Fibroblast of lung (primary cell): ENCODE results near the gene PDCD4. TPM values are rescaled to one million over a fixed set of nuclear protein-coding genes. Genes with fewer than 3 reads are reported as not detected.

Experiments
- DNase-seq, 2 donors: peaks; one replicate each; pipeline versions ENCODE4 v3.0.0 to v3.0.0-alpha.2; 2010; ENCODE audit warnings: low read depth in 2 of 2
- H2AFZ ChIP-seq: 2 replicates; pipeline ENCODE4 v1.5.1; 2012; ENCODE audit warnings: low read length, control low read depth, inconsistent platforms
- H3K27ac ChIP-seq: 2 replicates; pipeline ENCODE4 v1.5.1; 2011; ENCODE audit warnings: low read length, control low read depth; ENCODE audit not compliant: insufficient read depth
- H3K27me3 ChIP-seq: 2 replicates; pipeline ENCODE4 v1.5.1; 2011; ENCODE audit warnings: mild to moderate bottlenecking, low read length; ENCODE audit not compliant: control insufficient read depth, insufficient read depth
- H3K36me3 ChIP-seq: 2 replicates; pipeline ENCODE4 v1.5.1; 2011; ENCODE audit warnings: low read length; ENCODE audit not compliant: control insufficient read depth, insufficient read depth
- H3K4me1 ChIP-seq: 2 replicates; pipeline ENCODE4 v1.5.1; 2011; ENCODE audit warnings: low read length; ENCODE audit not compliant: control insufficient read depth, insufficient read depth; ENCODE audit errors: extremely low read depth
- H3K4me2 ChIP-seq: 2 replicates; pipeline ENCODE4 v1.5.1; 2011; ENCODE audit warnings: low read length, control low read depth; ENCODE audit not compliant: insufficient read depth; ENCODE audit errors: extremely low read depth
- H3K4me3 ChIP-seq, 4 experiments: fragments of 200-600 bp in 1 of 4; sonication (generic) in 1 of 4; replicated peaks in 1 of 4; 2 replicates each; pipeline ENCODE4 v1.5.1; 2011 to 2016; ENCODE audit warnings: low read length in 4 of 4, low read depth in 3 of 4, mild to moderate bottlenecking in 3 of 4, control low read depth in 2 of 4, inconsistent platforms in 1 of 4, mixed read lengths in 1 of 4; ENCODE audit not compliant: insufficient read depth in 1 of 4; ENCODE audit errors: control extremely low read depth in 1 of 4
- H3K79me2 ChIP-seq: 2 replicates; pipeline ENCODE4 v1.5.1; 2012; ENCODE audit warnings: mild to moderate bottlenecking, low read length, inconsistent platforms; ENCODE audit not compliant: control insufficient read depth, insufficient read depth
- H3K9ac ChIP-seq: 2 replicates; pipeline ENCODE4 v1.5.1; 2011; ENCODE audit warnings: mild to moderate bottlenecking, low read length, control low read depth; ENCODE audit not compliant: insufficient read depth
- H3K9me3 ChIP-seq: 2 replicates; pipeline ENCODE4 v1.5.1; 2012; ENCODE audit warnings: low read depth, low read length; ENCODE audit not compliant: control insufficient read depth, insufficient read depth
- H4K20me1 ChIP-seq: 2 replicates; pipeline ENCODE4 v1.5.1; 2011; ENCODE audit warnings: low read length; ENCODE audit not compliant: control insufficient read depth, insufficient read depth; ENCODE audit errors: extremely low read depth
- EZH2 ChIP-seq: IDR thresholded peaks from 2 replicates; pipeline ENCODE4 v1.5.1; 2012; ENCODE audit warnings: low read length, control low read depth, mild to moderate bottlenecking; ENCODE audit errors: missing control alignments
- polyA plus RNA-seq, 2 donors: library from polyadenylated mRNA; depleted of rRNA in 1 of 2; stranded (reverse) in 1 of 2; unstranded in 1 of 2; fragments of >200 nt; gene quantifications; 2 replicates each; pipeline ENCODE4 v1.2.1, GENCODE V29; 2011 to 2012; ENCODE audit warnings: missing spikeins in 1 of 2
- total RNA-seq: library from RNA; depleted of rRNA; stranded (reverse); fragments of >200 nt; gene quantifications from 2 replicates; pipeline ENCODE4 v1.2.1, GENCODE V29; 2014
- TF ChIP-seq, protein P1 (sequence below), 2 donors: IDR thresholded peaks in 1 of 2; conservative IDR thresholded peaks in 1 of 2; 1 replicate in 1 of 2; 2 replicates in 1 of 2; pipeline ENCODE4 v1.5.1; 2011 to 2012; ENCODE audit warnings: low read length in 2 of 2, control low read depth in 1 of 2, inconsistent platforms in 1 of 2, low read depth in 1 of 2, mild to moderate bottlenecking in 1 of 2

Gene PDCD4
- total and polyA plus RNA-seq, 2 donors (not counting 1 experiment from before 2014, with no cell fraction given) = 54.6 to 83.7 TPM

DNA sequence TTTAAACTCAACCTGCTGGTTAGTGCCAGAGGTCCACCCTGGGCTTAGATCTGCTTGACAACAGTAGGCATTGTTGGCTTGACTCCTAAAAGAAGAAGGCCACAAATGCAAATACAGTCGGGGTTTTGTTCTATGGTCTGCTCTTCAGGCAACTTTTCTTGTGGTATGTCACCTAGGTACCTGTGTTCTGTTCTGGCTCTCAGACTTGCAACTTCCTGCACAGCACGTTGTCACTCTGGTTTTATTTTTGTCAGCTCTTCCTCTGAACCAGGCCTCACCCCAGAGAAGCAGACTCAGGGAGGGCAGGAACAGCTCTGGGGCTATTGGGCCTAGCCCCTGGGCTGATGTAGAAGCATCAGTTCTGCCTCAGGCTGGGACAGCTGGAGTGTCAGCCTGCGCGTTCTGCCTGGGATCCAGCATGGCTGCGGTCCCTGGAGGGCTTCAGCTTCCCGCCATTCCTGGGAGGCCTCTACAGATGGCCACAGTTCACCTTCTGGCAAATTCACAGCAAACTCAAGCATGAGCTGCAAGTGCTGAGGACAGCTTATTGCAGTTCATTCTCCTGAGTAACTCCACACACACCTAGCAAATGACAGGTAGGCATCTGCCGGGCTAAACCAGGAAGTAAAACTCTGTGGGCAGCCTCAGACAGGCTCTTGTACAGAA lies 11.0 kb upstream of the PDCD4 start:
- Histone ChIP-seq H3K4me3 (no peak overlapping the region), H3K4me2 (no peak overlapping the region), H4K20me1 (no peaks in the 10 kb centered on the region), H3K79me2 (no peaks in the 10 kb centered on the region), H3K9ac (no peak overlapping the region), H2AFZ (no peak overlapping the region), H3K4me1 (peaks cover 8% of the 10 kb centered on the region), H3K27me3 (no peaks in the 10 kb centered on the region), H3K9me3 (no peaks in the 10 kb centered on the region), H3K36me3 (no peaks in the 10 kb centered on the region), H3K27ac (no peak overlapping the region)
- TF ChIP-seq, protein P1, sequence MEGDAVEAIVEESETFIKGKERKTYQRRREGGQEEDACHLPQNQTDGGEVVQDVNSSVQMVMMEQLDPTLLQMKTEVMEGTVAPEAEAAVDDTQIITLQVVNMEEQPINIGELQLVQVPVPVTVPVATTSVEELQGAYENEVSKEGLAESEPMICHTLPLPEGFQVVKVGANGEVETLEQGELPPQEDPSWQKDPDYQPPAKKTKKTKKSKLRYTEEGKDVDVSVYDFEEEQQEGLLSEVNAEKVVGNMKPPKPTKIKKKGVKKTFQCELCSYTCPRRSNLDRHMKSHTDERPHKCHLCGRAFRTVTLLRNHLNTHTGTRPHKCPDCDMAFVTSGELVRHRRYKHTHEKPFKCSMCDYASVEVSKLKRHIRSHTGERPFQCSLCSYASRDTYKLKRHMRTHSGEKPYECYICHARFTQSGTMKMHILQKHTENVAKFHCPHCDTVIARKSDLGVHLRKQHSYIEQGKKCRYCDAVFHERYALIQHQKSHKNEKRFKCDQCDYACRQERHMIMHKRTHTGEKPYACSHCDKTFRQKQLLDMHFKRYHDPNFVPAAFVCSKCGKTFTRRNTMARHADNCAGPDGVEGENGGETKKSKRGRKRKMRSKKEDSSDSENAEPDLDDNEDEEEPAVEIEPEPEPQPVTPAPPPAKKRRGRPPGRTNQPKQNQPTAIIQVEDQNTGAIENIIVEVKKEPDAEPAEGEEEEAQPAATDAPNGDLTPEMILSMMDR (conservative IDR thresholded peaks at IDR 0.05 in 1 of 2, IDR thresholded peaks at IDR 0.05 in 1 of 2; ENCODE audit: low read depth in 1 of 2, low read length in 2 of 2) = no peak
- TF ChIP-seq EZH2 = no peak
- DNase-seq = no peak

DNA sequence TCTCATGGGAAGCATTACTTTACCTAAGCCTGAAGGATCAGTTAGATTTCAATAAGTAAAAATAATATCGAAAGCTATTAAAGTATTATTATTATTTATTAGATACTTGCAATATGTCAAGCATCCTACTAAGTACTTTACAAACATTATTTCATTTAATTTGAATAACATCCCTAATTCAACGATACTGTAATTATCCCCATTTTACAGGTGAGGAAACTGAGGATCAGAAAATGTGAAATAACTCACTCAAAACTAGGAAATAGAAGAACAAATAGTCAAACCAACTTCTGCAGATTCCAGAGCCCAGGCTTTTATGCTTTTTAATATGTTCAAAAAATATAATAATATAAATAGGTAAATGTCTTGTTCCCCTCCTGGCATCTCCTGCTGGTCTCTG lies 10.3 kb upstream of the PDCD4 start:
- H3K4me3 ChIP-seq = no peak overlapping the region
- TF ChIP-seq, protein P1 (conservative IDR thresholded peaks at IDR 0.05 in 1 of 2, IDR thresholded peaks at IDR 0.05 in 1 of 2; ENCODE audit: low read depth in 1 of 2, low read length in 2 of 2) = no peak
- TF ChIP-seq EZH2 = no peak
- H2AFZ ChIP-seq = no peak overlapping the region
- H3K4me2 ChIP-seq = no peak overlapping the region
- H3K9ac ChIP-seq = no peak overlapping the region
- peaks cover 8% of the 10 kb centered on the region for H3K4me1 ChIP-seq
- H3K36me3 ChIP-seq = no peaks in the 10 kb centered on the region
- no peaks in the 10 kb centered on the region for H3K27me3 ChIP-seq
- H3K27ac ChIP-seq = no peak overlapping the region
- H3K79me2 ChIP-seq = no peaks in the 10 kb centered on the region
- DNase-seq = no peak
- no peaks in the 10 kb centered on the region for H3K9me3 ChIP-seq
- no peaks in the 10 kb centered on the region for H4K20me1 ChIP-seq

DNA sequence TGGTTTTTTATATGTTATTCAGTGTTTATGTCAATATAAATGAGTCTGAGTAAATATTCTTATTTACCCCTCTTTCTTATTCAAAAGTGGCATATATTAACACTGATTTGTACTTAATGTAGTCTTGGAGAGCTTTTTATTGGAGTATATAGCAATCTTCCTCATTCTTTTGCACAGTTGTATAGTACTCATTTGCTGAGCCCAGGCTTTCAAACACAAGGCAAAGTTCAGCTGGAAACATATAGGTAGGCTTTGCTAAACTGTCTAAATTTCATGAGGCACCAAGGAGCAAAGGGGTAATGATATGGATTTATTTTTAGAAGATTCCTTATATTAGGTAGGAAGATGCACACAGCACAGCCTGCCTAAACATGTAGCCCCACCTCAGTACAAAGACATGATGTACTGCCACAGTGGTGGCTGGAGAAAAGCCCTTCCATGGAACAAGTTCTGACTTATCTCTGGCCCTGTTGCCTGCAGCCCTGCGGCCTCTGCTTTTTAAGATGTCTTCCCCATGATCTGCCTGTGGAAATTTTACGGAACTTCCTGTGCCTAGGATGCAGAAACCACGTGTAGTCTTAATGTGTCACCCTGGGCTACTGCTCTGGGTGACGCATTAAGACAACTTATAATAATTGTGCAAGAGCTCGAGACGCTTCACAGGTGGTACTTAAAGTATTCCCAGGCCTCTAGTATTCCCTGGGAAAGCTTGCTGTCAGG lies 9.6 kb upstream of the PDCD4 start:
- no peak overlapping the region for H3K4me3 ChIP-seq
- H3K4me1 ChIP-seq = peaks cover 8% of the 10 kb centered on the region
- no peak overlapping the region for H2AFZ ChIP-seq
- no peak for TF ChIP-seq EZH2
- TF ChIP-seq, protein P1 (conservative IDR thresholded peaks at IDR 0.05 in 1 of 2, IDR thresholded peaks at IDR 0.05 in 1 of 2; ENCODE audit: low read depth in 1 of 2, low read length in 2 of 2) = no peak
- H3K36me3 ChIP-seq = no peaks in the 10 kb centered on the region
- H3K9me3 ChIP-seq = no peaks in the 10 kb centered on the region
- H3K27me3 ChIP-seq = no peaks in the 10 kb centered on the region
- H3K9ac ChIP-seq = no peak overlapping the region
- H3K27ac ChIP-seq = no peak overlapping the region
- no peak for DNase-seq
- H3K4me2 ChIP-seq = no peak overlapping the region
- H3K79me2 ChIP-seq = no peaks in the 10 kb centered on the region
- no peaks in the 10 kb centered on the region for H4K20me1 ChIP-seq
